GM15510 (cell line): ENCODE data around the gene XCR1.

ENCODE experiments used
- POLR2A ChIP-seq: IDR thresholded peaks from 3 replicates; pipeline ENCODE4 v1.6.1; 2011; ENCODE audit warnings: borderline replicate concordance; ENCODE audit not compliant: insufficient read length; ENCODE audit errors: extremely low read depth

The XCR1 gene

GRCh38 chr3:46057716-46058115 is 30.4 kb upstream of the XCR1 start:
- no peak for TF ChIP-seq POLR2A

GRCh38 chr3:46056686-46057085 is 29.4 kb upstream of the XCR1 start:
- no peak for TF ChIP-seq POLR2A

GRCh38 chr3:46052531-46052930 is 25.2 kb upstream of the XCR1 start:
- TF ChIP-seq POLR2A = no peak

- no peak for TF ChIP-seq POLR2A
Observed at GRCh38 chr3:46049093-46049492, 21.8 kb upstream of the XCR1 start.

GRCh38 chr3:46038916-46039315 is 11.6 kb upstream of the XCR1 start:
- no peak for TF ChIP-seq POLR2A

GRCh38 chr3:46036191-46036590 is 8.9 kb upstream of the XCR1 start:
- TF ChIP-seq POLR2A = no peak

- no peak for TF ChIP-seq POLR2A
Observed at GRCh38 chr3:46031747-46032146, 4.5 kb upstream of the XCR1 start.

GRCh38 chr3:46031269-46031668 is 4.0 kb upstream of the XCR1 start:
- TF ChIP-seq POLR2A = no peak

- TF ChIP-seq POLR2A = no peak
Observed at GRCh38 chr3:46030626-46031025, 3.3 kb upstream of the XCR1 start.

GRCh38 chr3:46029953-46030543 is 2.8 kb upstream of the XCR1 start:
- no peak for TF ChIP-seq POLR2A

GRCh38 chr3:46027736-46028397 is 584 bp upstream of the XCR1 start:
- TF ChIP-seq POLR2A = no peak

- TF ChIP-seq POLR2A = no peak
Observed at GRCh38 chr3:46025139-46025538, 2.1 kb downstream of the XCR1 start.

- TF ChIP-seq POLR2A = no peak
Observed at GRCh38 chr3:46024131-46024530, 3.2 kb downstream of the XCR1 start.

GRCh38 chr3:46022909-46023785 is 4.1 kb downstream of the XCR1 start:
- no peak for TF ChIP-seq POLR2A

- TF ChIP-seq POLR2A = no peak
Observed at GRCh38 chr3:46021516-46021915, 5.8 kb downstream of the XCR1 start.
